ENCODE results near the gene SELENOS. TPM values are rescaled to one million over a fixed set of nuclear protein-coding genes. Genes with fewer than 3 reads are reported as not detected.
A peak's percentile ranks its signal among the peaks of the same experiment; 100 is the strongest.

The SELENOS gene
- total and polyA plus RNA-seq, 9 of the 15 experiments (the other 6 are each of a cell fraction or from before 2014, with no cell fraction given) = 24.9 to 57.4 (median 47.9) TPM

- TF ChIP-seq E2F6 (IDR thresholded peaks at IDR 0.05; ENCODE audit: borderline replicate concordance in 1 of 2, extremely low read depth in 1 of 2, insufficient read depth in 1 of 2, insufficient read length in 1 of 2, low read depth in 1 of 2, low read length in 1 of 2, poor library complexity in 1 of 2, severe bottlenecking in 1 of 2) (peak in 1 of 2 experiments; percentile 61), RAD21 (CRISPR knock-in tag; conservative IDR thresholded peaks at IDR 0.05 in 1 of 2, IDR thresholded peaks at IDR 0.05 in 1 of 2) (peak; percentile 14 to 50; a peak in 2 of 4 replicates), ARID2 (IDR thresholded peaks at IDR 0.05) (no peak), HDAC6 (IDR thresholded peaks at IDR 0.05; ENCODE audit: low read depth, low read length) (no peak), NR3C1 (CRISPR knock-in tag; IDR thresholded peaks at IDR 0.05) (no peak), HNRNPH1 (optimal IDR thresholded peaks at IDR 0.05; ENCODE audit: low read depth, low read length) (no peak), MEF2A (IDR thresholded peaks at IDR 0.05; ENCODE audit: control insufficient read depth, low read depth, low read length) (no peak), MAX (CRISPR knock-in tag; IDR thresholded peaks at IDR 0.05) (peak; percentile 69), ASH1L (IDR thresholded peaks at IDR 0.05; ENCODE audit: borderline replicate concordance, low read depth, partially characterized antibody) (no peak)
These were observed 7.6 kb downstream of the SELENOS start (continued) for GRCh38 chr15:101269479-101270223.

Measured in K562 (cell line).